NCI-H226 (cell line): ENCODE measurements around the gene RPL13A.
"Not testable (repeated sequence)": the region's sequence is repeated elsewhere in the genome, so short reads cannot be mapped to it uniquely, and the experiment has no call there.

ENCODE experiments used
- DNase-seq: peaks from one replicate; pipeline ENCODE4 v3.0.0-alpha.2; 2015

RPL13A gene

GRCh38 chr19:49458567-49458903 lies 28.9 kb upstream of the RPL13A start:
- no peak for DNase-seq

GRCh38 chr19:49459388-49459787 lies 28.0 kb upstream of the RPL13A start:
- no peak for DNase-seq

- not testable (repeated sequence) for DNase-seq
Observed at GRCh38 chr19:49461130-49461529, 26.3 kb upstream of the RPL13A start.

GRCh38 chr19:49461656-49462055 lies 25.8 kb upstream of the RPL13A start:
- DNase-seq = no peak

- DNase-seq = no peak
Observed at GRCh38 chr19:49462492-49462891, 24.9 kb upstream of the RPL13A start.

- no peak for DNase-seq
Observed at GRCh38 chr19:49463960-49464740, 23.3 kb upstream of the RPL13A start.

- no peak for DNase-seq
Observed at GRCh38 chr19:49465371-49465770, 22.0 kb upstream of the RPL13A start.

- no peak for DNase-seq
Observed at GRCh38 chr19:49468199-49468598, 19.2 kb upstream of the RPL13A start.

- peak; percentile 70 for DNase-seq
Observed at GRCh38 chr19:49468746-49469447, 18.5 kb upstream of the RPL13A start.

GRCh38 chr19:49469828-49470614 lies 17.4 kb upstream of the RPL13A start:
- DNase-seq = no peak

GRCh38 chr19:49470615-49470978 lies 16.8 kb upstream of the RPL13A start:
- no peak for DNase-seq

GRCh38 chr19:49472936-49473335 lies 14.5 kb upstream of the RPL13A start:
- no peak for DNase-seq

GRCh38 chr19:49473501-49473867 lies 13.9 kb upstream of the RPL13A start:
- DNase-seq = not testable (repeated sequence)

GRCh38 chr19:49473868-49474541 lies 13.4 kb upstream of the RPL13A start, which contains the start of gene FLT3LG:
TSS of gene FLT3LG (plus strand) at chr19:49474215. CDS start at chr19:49474640, 425 bp downstream.
- DNase-seq = peak; percentile 48

GRCh38 chr19:49474542-49474924 lies 12.9 kb upstream of the RPL13A start:
- no peak for DNase-seq

- DNase-seq = no peak
Observed at GRCh38 chr19:49475191-49475917, 12.1 kb upstream of the RPL13A start.

GRCh38 chr19:49475995-49476880 lies 11.2 kb upstream of the RPL13A start:
- DNase-seq = no peak

- no peak for DNase-seq
Observed at GRCh38 chr19:49479975-49480628, 7.3 kb upstream of the RPL13A start.

- DNase-seq = no peak
Observed at GRCh38 chr19:49481020-49481683, 6.3 kb upstream of the RPL13A start.

GRCh38 chr19:49486232-49486631 lies 1.2 kb upstream of the RPL13A start:
- no peak for DNase-seq
